A549 (cell line): ENCODE measurements around the gene INSM1. TPM values are rescaled to one million over a fixed set of nuclear protein-coding genes. Genes with fewer than 3 reads are reported as not detected.

Experiments used
- ATAC-seq, 2 experiments: fragments of 200-7000 bp in 1 of 2; fragments of >200 bp in 1 of 2; cut with Nextera tagmentation in 1 of 2; cut with Tn5 transposase in 1 of 2; 3 replicates each; pipeline versions ENCODE4 v1.8.0 to v1.9.1; 2018 to 2020; ENCODE audit warnings: mild to moderate bottlenecking in 1 of 2, moderate library complexity in 1 of 2
- CTCF ChIA-PET: fragments of 300-600 bp; sonication (Branson Sonifier 250); formaldehyde crosslinking; extraction: SDS; loops from one replicate; lab custom pipeline; 2021; ENCODE audit warnings: antibody characterized with exemption, inconsistent platforms; lab: Yijun Ruan, JAX
- POLR2A ChIA-PET: fragments of 350-600 bp; formaldehyde crosslinking; extraction: SDS; loops from one replicate; lab custom pipeline; 2021; ENCODE audit warnings: antibody characterized with exemption, inconsistent platforms; lab: Yijun Ruan, JAX
- DNase-seq, 2 experiments: peaks; one replicate each; pipeline versions ENCODE4 v3.0.0 to v3.0.0-alpha.2; 2011 to 2016; ENCODE audit warnings: low read depth in 1 of 2, low spot score in 1 of 2
- FAIRE-seq: peaks from 2 replicates; lab custom pipeline; 2011; peaks lifted over from hg19 to GRCh38; lab: Jason Lieb, UNC
- H3K27ac ChIP-seq, 2 experiments: fragments of >200 bp; sonication (Bioruptor Twin); formaldehyde crosslinking; 3 replicates each; pipeline ENCODE4 v1.5.1; 2016 to 2017
- H3K4me1 ChIP-seq: fragments of >200 bp; sonication (Bioruptor Twin); formaldehyde crosslinking; 3 replicates; pipeline ENCODE4 v1.6.1; 2016
- H3K4me2 ChIP-seq: fragments of >200 bp; sonication (Bioruptor Twin); formaldehyde crosslinking; 3 replicates; pipeline ENCODE4 v1.6.1; 2016
- H3K4me3 ChIP-seq: fragments of >200 bp; sonication (Bioruptor Twin); formaldehyde crosslinking; 3 replicates; pipeline ENCODE4 v1.5.1; 2016
- H3K9me3 ChIP-seq: fragments of >200 bp; sonication (Bioruptor Twin); formaldehyde crosslinking; 3 replicates; pipeline ENCODE4 v1.6.1; 2016
- ATOH8 ChIP-seq: fragments of 250-450 bp; sonication (Bioruptor Pico); IDR thresholded peaks from 2 replicates; pipeline ENCODE4 v1.5.0; 2020; ENCODE audit warnings: low read depth, mild to moderate bottlenecking, moderate library complexity
- BCL3 ChIP-seq: fragments of >200 bp; sonication (Bioruptor Twin); formaldehyde crosslinking; IDR thresholded peaks from 3 replicates; pipeline ENCODE4 v1.6.1; 2016
- CBX2 ChIP-seq: fragments of 200-600 bp; sonication (generic); IDR thresholded peaks from 2 replicates; pipeline ENCODE4 v1.6.1; 2016; ENCODE audit warnings: low read depth, mild to moderate bottlenecking, borderline replicate concordance
- CHD2 ChIP-seq: fragments of 150-350 bp; IDR thresholded peaks from 2 replicates; pipeline ENCODE4 v1.6.1; 2014; ENCODE audit warnings: low read length; ENCODE audit not compliant: partially characterized antibody
- ELK1 ChIP-seq: fragments of 150-350 bp; IDR thresholded peaks from 2 replicates; pipeline ENCODE4 v1.6.1; 2014; ENCODE audit warnings: low read depth, mild to moderate bottlenecking, low read length
- ESRRA ChIP-seq: fragments of 150-350 bp; IDR thresholded peaks from 2 replicates; pipeline ENCODE4 v1.6.1; 2014; ENCODE audit warnings: mild to moderate bottlenecking, low read length, borderline replicate concordance
- GATA3 ChIP-seq: IDR thresholded peaks from 2 replicates; pipeline ENCODE4 v1.6.1; 2012; ENCODE audit warnings: borderline replicate concordance
- HEYL ChIP-seq: fragments of 250-450 bp; sonication (Bioruptor Pico); IDR thresholded peaks from 2 replicates; pipeline ENCODE4 v1.8.0; 2021; ENCODE audit warnings: mild to moderate bottlenecking, moderate library complexity
- HMGXB4 ChIP-seq: fragments of 250-450 bp; sonication (Bioruptor Pico); IDR thresholded peaks from 2 replicates; pipeline ENCODE4 v1.5.0; 2021; ENCODE audit warnings: mild to moderate bottlenecking, moderate library complexity, borderline replicate concordance
- HOXA7 ChIP-seq: fragments of 250-450 bp; sonication (Bioruptor Pico); IDR thresholded peaks from 2 replicates; pipeline ENCODE4 v1.5.0; 2020; ENCODE audit warnings: mild to moderate bottlenecking, moderate library complexity
- KDM5A ChIP-seq: fragments of 200-600 bp; sonication (generic); IDR thresholded peaks from 2 replicates; pipeline ENCODE4 v1.6.1; 2016; ENCODE audit warnings: antibody characterized with exemption, mild to moderate bottlenecking
- MAFK ChIP-seq: fragments of 450-650 bp; IDR thresholded peaks from 2 replicates; pipeline ENCODE4 v1.6.1; 2014; ENCODE audit not compliant: partially characterized antibody
- NR3C1 ChIP-seq: fragments of >200 bp; sonication (Bioruptor Twin); formaldehyde crosslinking; IDR thresholded peaks from 3 replicates; pipeline ENCODE4 v1.6.1; 2017
- PHF8 ChIP-seq: fragments of 200-600 bp; sonication (generic); IDR thresholded peaks from 2 replicates; pipeline ENCODE4 v1.6.1; 2016; ENCODE audit warnings: low read depth, mild to moderate bottlenecking, antibody characterized with exemption, moderate library complexity, borderline replicate concordance
- RCOR1 ChIP-seq: fragments of 150-350 bp; IDR thresholded peaks from 2 replicates; pipeline ENCODE4 v1.6.1; 2014; ENCODE audit warnings: antibody characterized with exemption, low read length, low read depth
- RFX5 ChIP-seq: fragments of 450-650 bp; IDR thresholded peaks from 2 replicates; pipeline ENCODE4 v1.7.1; 2014; ENCODE audit warnings: antibody characterized with exemption, mild to moderate bottlenecking, moderate library complexity
- SMC3 ChIP-seq: fragments of >200 bp; sonication (Bioruptor Twin); formaldehyde crosslinking; IDR thresholded peaks from 3 replicates; pipeline ENCODE4 v1.6.1; 2018; ENCODE audit warnings: inconsistent platforms
- TFCP2L1 ChIP-seq: fragments of 250-450 bp; sonication (Bioruptor Pico); IDR thresholded peaks from 2 replicates; pipeline ENCODE4 v1.5.0; 2021; ENCODE audit warnings: mild to moderate bottlenecking
- USF2 ChIP-seq: fragments of 450-650 bp; IDR thresholded peaks from 2 replicates; pipeline ENCODE4 v1.6.1; 2014; ENCODE audit warnings: antibody characterized with exemption
- ZC3H11A ChIP-seq: fragments of 450-650 bp; IDR thresholded peaks from 2 replicates; pipeline ENCODE4 v1.6.1; 2014; ENCODE audit warnings: antibody characterized with exemption, mild to moderate bottlenecking
- ZFP36 ChIP-seq: fragments of 450-650 bp; IDR thresholded peaks from 2 replicates; pipeline ENCODE4 v1.6.1; 2014; ENCODE audit warnings: borderline replicate concordance; ENCODE audit not compliant: partially characterized antibody
- ZNF302 ChIP-seq: fragments of 250-450 bp; sonication (Bioruptor Pico); IDR thresholded peaks from 2 replicates; pipeline ENCODE4 v1.9.0; 2021; ENCODE audit warnings: inconsistent platforms, mild to moderate bottlenecking, moderate library complexity
- WGBS: methylation state at CpG from one replicate; pipeline ENCODE4 v1.1.6; 2017; ENCODE audit errors: missing lambda C conversion rate; 5-methylcytosine and 5-hydroxymethylcytosine counted together
- polyA plus RNA-seq, 4 experiments: library from polyadenylated mRNA; depleted of rRNA in 3 of 4; stranded (reverse); fragments of >200 nt; fragmentation: RNase III in 1 of 4; extraction: RNeasy Plus Mini Kit Qiagen cat#74134 plus additional on column Dnase treatment in 1 of 4; gene quantifications; 2 replicates in 3 of 4; 3 replicates in 1 of 4; pipeline ENCODE4 v1.2.3, GENCODE V29; 2011 to 2017

Gene INSM1
- polyA plus RNA-seq, 2 of the 4 experiments (the other 2 are of a cell fraction), result not detected

- DNase-seq (no peak), ATAC-seq (no peak), FAIRE-seq (no peak)
- Histone ChIP-seq H3K27ac (no peak overlapping the region), H3K4me2 (no peak overlapping the region), H3K4me3 (no peak overlapping the region), H3K4me1 (no peaks in the 10 kb centered on the region), H3K9me3 (no peaks in the 10 kb centered on the region)
- ChIA-PET POLR2A (no interaction called here), CTCF (interaction anchor here (1.1 kb wide), 1 partner anchor 24 kb away, joined by 3 read pairs; no protein-coding TSS in a partner anchor)
- 72% methylated on average over 5 of the region's 5 CpGs for WGBS
- TF ChIP-seq GATA3 (no peak), BCL3 (no peak), HOXA7 (CRISPR knock-in tag) (no peak), CHD2 (no peak), ESRRA (no peak), CBX2 (no peak), HEYL (CRISPR knock-in tag) (no peak), ZFP36 (no peak), RFX5 (no peak), KDM5A (no peak), USF2 (no peak), MAFK (no peak), ZC3H11A (no peak)
These were observed 36.7 kb downstream of the INSM1 start for GRCh38 chr20:20404633-20405032.

GRCh38 chr20:20405623-20406022 lies 37.7 kb downstream of the INSM1 start:
- Histone ChIP-seq H3K9me3 (no peaks in the 10 kb centered on the region), H3K4me3 (no peak overlapping the region), H3K27ac (no peak overlapping the region), H3K4me1 (no peaks in the 10 kb centered on the region)
- no peak for FAIRE-seq
- WGBS, result 73% methylated on average over 10 of the region's 10 CpGs
- POLR2A ChIA-PET, result no interaction called here
- DNase-seq, result no peak
- no peak for TF ChIP-seq ATOH8
- TF ChIP-seq HMGXB4 (CRISPR knock-in tag), result no peak
- TF ChIP-seq RCOR1, result no peak
- no peak for TF ChIP-seq ELK1
- TF ChIP-seq PHF8, result no peak
- no peak for TF ChIP-seq NR3C1
- TF ChIP-seq ZNF302 (CRISPR knock-in tag), result no peak
- no peak for TF ChIP-seq SMC3
- no peak for TF ChIP-seq TFCP2L1
- TF ChIP-seq, all 56 proteins: peak for 0
- CTCF ChIA-PET, result interaction anchor here (0.6 kb wide), 1 partner anchor 42 kb away, joined by 3 read pairs; no protein-coding TSS in a partner anchor
- ATAC-seq, result no peak
- H3K4me2 ChIP-seq, result no peak overlapping the region
